WI38 (cell line): Measurements from ENCODE around the gene SNCG.
"Not testable (repeated sequence)": the region's sequence is repeated elsewhere in the genome, so short reads cannot be mapped to it uniquely, and the experiment has no call there.

ENCODE experiments used
- H3K4me3 ChIP-seq: 2 replicates; pipeline ENCODE4 v1.5.1; 2011; ENCODE audit warnings: low read depth, mild to moderate bottlenecking, control low read depth, low read length
- CTCF ChIP-seq: IDR thresholded peaks from 2 replicates; pipeline ENCODE4 v1.5.1; 2012; ENCODE audit warnings: low read depth, mild to moderate bottlenecking, control low read depth, low read length

SNCG gene

GRCh38 chr10:86974484-86974883, 16.1 kb downstream of the SNCG start:
- no peak overlapping the region for H3K4me3 ChIP-seq
- no peak for TF ChIP-seq CTCF

- TF ChIP-seq CTCF, result no peak
Observed at GRCh38 chr10:86976362-86977056, 18.1 kb downstream of the SNCG start.

GRCh38 chr10:86978457-86978856, 20.1 kb downstream of the SNCG start:
- not testable (repeated sequence) for H3K4me3 ChIP-seq

More at GRCh38 chr10:86976362-86977056, 18.1 kb downstream of the SNCG start:
- no peak overlapping the region for H3K4me3 ChIP-seq

- no peak for TF ChIP-seq CTCF
- H3K4me3 ChIP-seq, result no peak overlapping the region
Observed at GRCh38 chr10:86979296-86979818, 21.0 kb downstream of the SNCG start.

GRCh38 chr10:86979977-86980448, 21.6 kb downstream of the SNCG start:
- no peak for TF ChIP-seq CTCF
- H3K4me3 ChIP-seq, result no peak overlapping the region

- H3K4me3 ChIP-seq, result not testable (repeated sequence)
Observed at GRCh38 chr10:86981020-86981419, 22.6 kb downstream of the SNCG start.

GRCh38 chr10:86981716-86982115, 23.3 kb downstream of the SNCG start:
- TF ChIP-seq CTCF, result no peak

GRCh38 chr10:86984498-86984897, 26.1 kb downstream of the SNCG start:
- H3K4me3 ChIP-seq, result not testable (repeated sequence)

More at GRCh38 chr10:86981716-86982115, 23.3 kb downstream of the SNCG start:
- H3K4me3 ChIP-seq, result no peak overlapping the region

- TF ChIP-seq CTCF, result no peak
- H3K4me3 ChIP-seq, result no peak overlapping the region
Observed at GRCh38 chr10:86988520-86988919, 30.1 kb downstream of the SNCG start.

GRCh38 chr10:86991362-86991761, 33.0 kb downstream of the SNCG start:
- not testable (repeated sequence) for H3K4me3 ChIP-seq
